G401 (cell line): Measurements from ENCODE around the gene BAMBI. TPM values are rescaled to one million over a fixed set of nuclear protein-coding genes. Genes with fewer than 3 reads are reported as not detected.

ENCODE experiments used
- DNase-seq: peaks from one replicate; pipeline ENCODE4 v3.0.0-alpha.2; 2015; ENCODE audit warnings: low spot score
- in situ Hi-C: cut with HindIII; loops from 2 replicates; pipeline ENCODE4 v1.10.0; 2016; ENCODE audit warnings: low sequenced_read_pairs, mixed read lengths
- total RNA-seq: library from RNA; depleted of rRNA; stranded (reverse); fragments of >200 nt; shearing (Covaris generic); gene quantifications from 2 replicates; pipeline ENCODE4 v1.2.3, GENCODE V29; 2014

Gene BAMBI
- total RNA-seq, 1 experiment from 2014 or later, result 230 TPM

DNA sequence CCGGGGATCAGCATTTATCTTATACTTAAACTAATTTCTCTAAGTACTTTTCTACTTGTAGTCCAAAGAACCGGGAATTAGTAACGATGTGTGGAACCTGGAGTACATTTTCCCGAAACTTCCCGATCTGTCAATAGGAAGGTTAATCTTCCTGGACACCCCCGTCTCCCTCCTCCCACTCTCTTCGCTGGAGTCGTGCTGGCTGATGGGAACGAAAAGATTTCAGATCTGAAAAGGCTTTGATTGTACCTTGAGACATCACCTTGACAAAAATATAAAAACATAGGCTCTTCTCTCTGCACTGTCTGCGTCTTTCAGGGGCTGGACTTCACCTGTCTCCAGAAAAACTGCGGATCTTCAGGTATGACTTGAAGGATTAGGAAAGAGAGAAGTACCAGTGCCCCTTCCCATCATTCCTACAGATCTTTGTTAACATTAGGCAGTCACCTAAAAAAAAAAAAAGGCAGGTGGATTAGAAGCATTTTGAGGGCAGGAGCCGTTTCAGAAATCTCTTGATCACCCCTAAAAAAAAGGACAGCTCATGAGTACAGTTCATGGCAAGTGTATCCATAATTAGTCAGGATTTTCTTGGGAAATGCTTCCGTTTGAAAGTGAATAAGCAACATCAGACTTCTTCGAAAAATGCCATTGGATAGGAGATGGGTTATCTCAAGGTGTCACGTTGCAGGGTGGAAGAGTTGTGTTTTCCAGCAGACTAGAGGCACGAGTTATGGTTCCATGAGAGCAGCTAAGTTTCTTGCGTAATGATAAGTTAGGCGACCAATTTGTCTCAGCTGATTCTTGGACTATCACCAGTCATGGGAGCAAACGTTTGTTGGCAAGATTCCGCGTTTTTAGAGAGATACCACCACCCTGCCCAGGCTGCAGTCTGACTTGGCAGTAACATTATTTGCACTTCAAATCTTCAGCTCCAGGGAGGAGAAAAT, 7.8 kb upstream of the BAMBI start:
- DNase-seq, result no peak
- in situ Hi-C loops, result no loop called here

GRCh38 chr10:28674782-28675181, 2.5 kb upstream of the BAMBI start:
- in situ Hi-C loops, result loop anchor here (25.0 kb wide), 1 partner anchor 463 kb away; no protein-coding TSS in a partner anchor

GRCh38 chr10:28676326-28676967, 874 bp upstream of the BAMBI start:
- in situ Hi-C loops, result loop anchor here (25.0 kb wide), 1 partner anchor 461 kb away; no protein-coding TSS in a partner anchor
- peak; percentile 54 for DNase-seq

More at GRCh38 chr10:28674782-28675181, 2.5 kb upstream of the BAMBI start:
- DNase-seq, result no peak

- DNase-seq, result no peak
- in situ Hi-C loops, result loop anchor here (25.0 kb wide), 1 partner anchor 459 kb away; no protein-coding TSS in a partner anchor
Observed at GRCh38 chr10:28677888-28678686, 766 bp downstream of the BAMBI start.

DNA sequence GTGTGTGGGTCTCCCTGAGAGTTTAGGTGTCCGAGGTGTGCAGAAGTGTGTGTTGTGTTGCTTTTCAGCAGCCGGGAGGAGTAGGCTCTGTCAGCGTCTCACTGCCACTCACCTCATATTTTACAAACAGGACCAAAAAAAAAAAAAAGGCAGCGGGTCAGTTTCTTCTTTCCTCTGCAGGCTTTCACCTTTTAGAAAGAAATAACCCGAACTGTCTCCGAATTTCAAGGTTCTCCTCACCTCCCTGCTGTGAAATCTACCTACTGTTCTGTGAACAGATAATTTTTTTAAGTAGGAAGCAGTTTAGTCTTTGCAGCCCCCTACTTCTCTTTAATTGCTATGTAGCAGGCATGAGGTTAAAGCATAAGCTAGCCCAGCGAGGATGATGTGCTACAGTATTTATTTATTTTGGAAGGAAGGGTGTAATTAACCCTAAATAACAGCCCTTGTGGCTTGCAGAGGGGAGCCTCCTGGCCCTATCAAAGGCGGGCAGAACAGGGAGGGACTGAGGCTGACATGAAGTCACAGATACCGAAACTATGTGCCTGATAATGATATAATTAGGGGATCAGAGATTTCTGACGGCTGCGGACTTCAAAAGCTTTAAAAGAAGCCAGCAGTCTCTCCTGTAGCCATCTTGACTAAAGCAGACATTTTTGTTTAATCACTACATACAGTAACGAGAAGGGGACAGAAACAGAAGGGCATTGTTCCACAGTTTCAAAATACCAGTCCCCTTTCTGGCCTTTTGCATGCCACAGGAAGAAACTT, 1.6 kb downstream of the BAMBI start:
- no peak for DNase-seq
- in situ Hi-C loops, result loop anchor here (25.0 kb wide), 1 partner anchor 458 kb away; no protein-coding TSS in a partner anchor

DNA sequence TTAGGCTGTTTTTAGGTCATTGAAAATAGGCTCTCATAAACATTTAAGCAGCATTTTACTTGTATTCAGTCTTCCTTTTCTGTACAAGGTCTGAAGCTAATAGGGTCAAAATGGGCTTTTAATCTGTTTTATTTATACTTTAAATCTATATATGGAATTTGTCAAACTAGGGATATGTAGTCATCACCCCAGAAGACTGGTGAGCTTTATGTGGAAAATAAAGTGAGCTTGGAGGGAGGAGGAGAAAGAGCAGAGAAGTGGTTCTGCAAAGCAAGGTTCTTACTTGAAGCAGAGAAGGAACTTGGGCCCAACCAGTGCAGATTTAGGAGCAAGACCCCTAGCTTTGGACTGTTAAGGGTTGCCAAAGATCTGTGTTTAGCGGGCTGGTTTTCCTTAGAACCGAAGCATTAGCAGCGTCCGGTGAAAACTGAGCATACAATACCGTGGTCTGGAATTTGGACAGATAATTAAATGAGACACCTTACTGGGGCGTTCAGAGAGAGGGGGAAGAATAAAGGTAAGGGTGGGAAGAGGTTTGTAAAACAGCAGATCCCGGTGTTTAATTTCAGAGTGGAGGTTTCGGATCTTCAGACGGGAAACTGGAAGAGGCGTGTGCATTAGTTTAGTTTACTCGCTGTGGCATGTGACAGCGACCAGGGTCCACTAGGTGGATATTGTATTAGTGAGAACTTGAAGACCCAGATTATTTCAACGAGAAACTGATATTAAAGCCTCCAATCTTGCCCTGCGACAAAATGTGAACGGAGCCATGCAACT, 2.4 kb downstream of the BAMBI start:
- DNase-seq, result no peak
- in situ Hi-C loops, result loop anchor here (10.0 to 25.0 kb wide), 2 partner anchors 458 to 665 kb away; no protein-coding TSS in a partner anchor

- in situ Hi-C loops, result loop anchor here (10.0 to 25.0 kb wide), 2 partner anchors 457 to 664 kb away; no protein-coding TSS in a partner anchor
- no peak for DNase-seq
Observed at GRCh38 chr10:28680358-28680752, 3.0 kb downstream of the BAMBI start.

GRCh38 chr10:28681291-28681763, 4.0 kb downstream of the BAMBI start:
- in situ Hi-C loops, result loop anchor here (10.0 to 25.0 kb wide), 2 partner anchors 456 to 663 kb away; no protein-coding TSS in a partner anchor

GRCh38 chr10:28681928-28682750, 4.8 kb downstream of the BAMBI start:
- no peak for DNase-seq
- in situ Hi-C loops, result loop anchor here (10.0 to 25.0 kb wide), 2 partner anchors 455 to 663 kb away; no protein-coding TSS in a partner anchor

More at GRCh38 chr10:28681291-28681763, 4.0 kb downstream of the BAMBI start:
- DNase-seq, result no peak

DNA sequence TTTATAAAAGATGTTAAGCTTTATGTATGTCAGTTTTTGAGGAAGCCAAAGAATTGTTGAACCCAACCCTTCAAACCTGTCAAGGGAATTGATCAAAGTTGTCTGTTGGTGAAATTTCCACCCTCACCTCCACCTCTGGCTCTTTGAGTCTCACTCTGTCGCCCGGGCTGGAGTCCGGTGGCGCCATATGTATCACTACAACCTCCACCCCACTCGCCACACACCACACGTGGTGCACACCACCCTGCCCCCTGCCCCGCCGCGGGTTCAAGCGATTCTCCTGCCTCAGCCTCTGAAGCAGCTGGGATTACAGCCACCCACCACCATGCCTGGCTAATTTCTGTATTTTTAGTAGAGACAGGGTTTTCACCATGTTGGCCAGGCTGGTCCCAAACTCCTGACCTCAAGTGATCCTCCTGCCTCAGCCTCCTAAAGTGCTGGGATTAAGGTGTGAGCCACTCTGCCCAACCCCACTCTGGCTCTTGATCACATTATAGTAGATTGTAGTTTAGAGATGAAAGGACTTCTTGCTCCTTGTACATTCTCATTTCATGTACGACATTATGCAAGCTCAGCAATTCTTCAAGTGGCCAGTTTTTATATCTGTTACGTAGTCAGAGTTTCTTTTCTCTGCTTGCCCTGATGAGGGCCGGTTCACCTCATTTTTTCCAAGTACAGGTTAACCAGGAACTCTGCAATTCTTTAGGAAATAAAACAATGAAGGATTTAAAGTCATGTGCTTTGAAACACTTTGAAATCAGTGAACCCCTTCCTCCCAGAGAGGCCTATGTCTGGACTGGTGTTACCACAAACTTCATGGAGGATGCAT, 7.0 kb downstream of the BAMBI start:
- DNase-seq, result no peak
- in situ Hi-C loops, result loop anchor here (10.0 to 25.0 kb wide), 2 partner anchors 453 to 660 kb away; no protein-coding TSS in a partner anchor

- peak; percentile 62 for DNase-seq
- in situ Hi-C loops, result loop anchor here (10.0 to 25.0 kb wide), 2 partner anchors 452 to 660 kb away; no protein-coding TSS in a partner anchor
Observed at GRCh38 chr10:28684986-28685580, 7.8 kb downstream of the BAMBI start.

GRCh38 chr10:28685717-28686116, 8.4 kb downstream of the BAMBI start:
- in situ Hi-C loops, result loop anchor here (10.0 to 25.0 kb wide), 2 partner anchors 452 to 659 kb away; no protein-coding TSS in a partner anchor

GRCh38 chr10:28686835-28687682, 9.7 kb downstream of the BAMBI start:
- in situ Hi-C loops, result loop anchor here (10.0 to 25.0 kb wide), 2 partner anchors 450 to 658 kb away; no protein-coding TSS in a partner anchor
- no peak for DNase-seq

More at GRCh38 chr10:28685717-28686116, 8.4 kb downstream of the BAMBI start:
- peak; percentile 58 for DNase-seq

DNA sequence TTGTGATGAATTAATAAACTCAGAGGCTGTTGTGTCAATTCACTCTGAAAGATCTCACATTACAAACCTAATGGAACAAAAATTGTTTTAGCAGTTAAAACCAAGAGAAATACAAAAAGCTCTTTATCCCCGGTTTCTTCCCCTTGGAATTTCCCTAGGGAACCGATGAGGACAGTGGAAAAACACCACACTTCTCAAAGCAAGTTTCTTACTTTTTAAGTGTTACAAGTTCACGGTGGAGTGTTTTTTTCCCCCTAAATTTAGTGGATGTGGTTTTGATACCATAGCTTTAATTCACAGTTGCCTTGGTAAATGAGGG, 10.3 kb downstream of the BAMBI start:
- in situ Hi-C loops, result loop anchor here (10.0 to 25.0 kb wide), 2 partner anchors 450 to 657 kb away; no protein-coding TSS in a partner anchor
- no peak for DNase-seq
